PC-3 (cell line): ENCODE measurements around the gene RCCD1. TPM values are rescaled to one million over a fixed set of nuclear protein-coding genes. Genes with fewer than 3 reads are reported as not detected.

Source experiments
- ATAC-seq: fragments of 200-7000 bp; cut with Tn5 transposase; 2 replicates; pipeline ENCODE4 v1.9.1; 2020; ENCODE audit warnings: mild to moderate bottlenecking, moderate library complexity
- BruUV-seq: library from RNA; stranded (reverse); fragments of 400-500 nt; replicated peaks from 2 replicates; lab custom pipeline; 2021; lab: Mats Ljungman, UMichigan
- CTCF ChIA-PET: fragments of 300-600 bp; sonication (Branson Sonifier 250); formaldehyde crosslinking; loops from one replicate; lab custom pipeline; 2022; ENCODE audit warnings: antibody characterized with exemption; lab: Charles Lee
- POLR2A ChIA-PET: fragments of 300-600 bp; sonication (Branson Sonifier 250); formaldehyde crosslinking; loops from one replicate; lab custom pipeline; 2022; ENCODE audit warnings: antibody characterized with exemption; ENCODE audit not compliant: unreplicated experiment; lab: Charles Lee
- DNase-seq: peaks from one replicate; pipeline ENCODE4 v3.0.0-alpha.2; 2015
- H2AFZ ChIP-seq: fragments of 300-600 bp; sonication (generic); 2 replicates; pipeline ENCODE4 v1.6.0; 2016; ENCODE audit warnings: antibody characterized with exemption, low read length
- H3F3A ChIP-seq: fragments of 300-600 bp; sonication (generic); one replicate; pipeline ENCODE4 v1.6.0; 2017; ENCODE audit warnings: antibody characterized with exemption, low read length, control low read depth, mild to moderate bottlenecking; ENCODE audit not compliant: unreplicated experiment
- H3K27ac ChIP-seq: fragments of 300-600 bp; sonication (generic); 2 replicates; pipeline ENCODE4 v1.5.1; 2016; ENCODE audit warnings: mild to moderate bottlenecking, low read length
- H3K27me3 ChIP-seq: fragments of 300-600 bp; sonication (generic); 2 replicates; pipeline ENCODE4 v1.6.1; 2016; ENCODE audit warnings: low read length, mixed read lengths
- H3K36me3 ChIP-seq: fragments of 300-600 bp; sonication (generic); 2 replicates; pipeline ENCODE4 v1.6.1; 2016; ENCODE audit warnings: low read depth, mixed run types, low read length, mixed read lengths
- H3K4me1 ChIP-seq: fragments of 300-600 bp; sonication (generic); 2 replicates; pipeline ENCODE4 v1.5.1; 2016; ENCODE audit warnings: low read length; ENCODE audit not compliant: insufficient read depth
- H3K4me2 ChIP-seq: fragments of 300-600 bp; sonication (generic); 2 replicates; pipeline ENCODE4 v1.6.0; 2016; ENCODE audit warnings: low read length
- H3K4me3 ChIP-seq: fragments of 300-600 bp; sonication (generic); 2 replicates; pipeline ENCODE4 v1.5.1; 2016; ENCODE audit warnings: mild to moderate bottlenecking, low read length, mixed read lengths
- H3K79me2 ChIP-seq: fragments of 300-600 bp; sonication (generic); 2 replicates; pipeline ENCODE4 v1.6.1; 2017; ENCODE audit warnings: low read length, mixed read lengths
- H3K9ac ChIP-seq: fragments of 300-600 bp; sonication (generic); 2 replicates; pipeline ENCODE4 v1.6.0; 2016; ENCODE audit warnings: mild to moderate bottlenecking, low read length
- H3K9me2 ChIP-seq: fragments of 300-600 bp; sonication (generic); replicated peaks from 2 replicates; pipeline ENCODE4 v1.6.1; 2016; ENCODE audit warnings: mixed run types, low read length, mixed read lengths
- H3K9me3 ChIP-seq: fragments of 300-600 bp; sonication (generic); 2 replicates; pipeline ENCODE4 v1.6.1; 2016; ENCODE audit warnings: low read length, mixed read lengths
- H4K20me1 ChIP-seq: fragments of 300-600 bp; sonication (generic); 2 replicates; pipeline ENCODE4 v1.6.1; 2016; ENCODE audit warnings: low read length, mixed read lengths
- CTCF ChIP-seq: fragments of 300-600 bp; sonication (generic); conservative IDR thresholded peaks from 2 replicates; pipeline ENCODE4 v1.5.1; 2017; ENCODE audit warnings: antibody characterized with exemption, low read depth, mild to moderate bottlenecking, low read length
- EZH2 ChIP-seq: fragments of 300-600 bp; sonication (generic); IDR thresholded peaks from one replicate; pipeline ENCODE4 v1.6.1; 2017; ENCODE audit warnings: antibody characterized with exemption, mild to moderate bottlenecking, low read length; ENCODE audit not compliant: unreplicated experiment
- EZH2phosphoT487 ChIP-seq: fragments of 300-600 bp; sonication (generic); IDR thresholded peaks from 2 replicates; pipeline ENCODE4 v1.6.1; 2018; ENCODE audit warnings: mild to moderate bottlenecking, antibody characterized with exemption, low read length, borderline replicate concordance
- intact Hi-C: fragments of 100-400 bp; cut with micrococcal nuclease; formaldehyde crosslinking; loops from 2 replicates; pipeline ENCODE4 v1.9.0; 2023
- total RNA-seq: library from RNA; depleted of rRNA; stranded (reverse); fragments of >200 nt; gene quantifications from 2 replicates; pipeline ENCODE4 v1.2.3, GENCODE V29; 2014

The RCCD1 gene
- total RNA-seq, 1 experiment from 2014 or later: 9.2 TPM

- H3K4me3 ChIP-seq: no peak overlapping the region
- H3K79me2 ChIP-seq: no peaks in the 10 kb centered on the region
- no peak for ATAC-seq
- no peaks in the 10 kb centered on the region for H3F3A ChIP-seq
- no peaks in the 10 kb centered on the region for H3K27me3 ChIP-seq
- POLR2A ChIA-PET: no interaction called here
- CTCF ChIA-PET: no interaction called here
- no TSS peak for BruUV-seq
- no peaks in the 10 kb centered on the region for H3K4me1 ChIP-seq
- no peak for DNase-seq
- no peaks in the 10 kb centered on the region for H3K9me2 ChIP-seq
- TF ChIP-seq CTCF: no peak
- TF ChIP-seq EZH2phosphoT487: no peak
- TF ChIP-seq EZH2: no peak
- intact Hi-C loops: no loop called here
- no peaks in the 10 kb centered on the region for H3K9me3 ChIP-seq
- no peak overlapping the region for H3K4me2 ChIP-seq
- H3K36me3 ChIP-seq: peaks cover 36% of the 10 kb centered on the region
- no peaks in the 10 kb centered on the region for H4K20me1 ChIP-seq
- H2AFZ ChIP-seq: no peak overlapping the region
- no peak overlapping the region for H3K27ac ChIP-seq
- no peak overlapping the region for H3K9ac ChIP-seq
These were observed 12.1 kb upstream of the RCCD1 start for GRCh38 chr15:90942354-90943120.

DNA sequence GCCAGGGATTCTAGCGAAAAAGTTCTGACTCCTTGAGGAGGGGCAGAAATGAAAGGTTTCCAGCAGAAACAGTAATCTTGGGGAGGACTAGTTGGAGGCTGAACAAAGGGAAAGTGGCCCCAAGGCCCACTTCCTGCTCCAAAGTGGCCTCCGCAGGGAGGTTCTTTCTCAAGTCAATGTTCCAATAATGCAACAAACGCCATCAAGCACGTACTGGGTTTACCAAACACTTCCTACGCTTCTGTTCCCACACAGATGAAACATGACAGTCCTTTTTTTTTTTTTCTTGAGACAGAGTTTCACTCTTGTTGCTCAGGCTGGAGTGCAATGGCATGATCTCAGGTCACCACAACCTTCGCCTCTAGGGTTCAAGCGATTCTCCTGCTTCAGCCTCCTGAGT, 9.6 kb upstream of the RCCD1 start:
- no peak for ATAC-seq
- intact Hi-C loops: no loop called here

More for the DNA sequence above, 9.6 kb upstream of the RCCD1 start:
- Histone ChIP-seq H3F3A (no peaks in the 10 kb centered on the region), H3K4me2 (no peak overlapping the region), H3K9ac (no peak overlapping the region), H3K36me3 (peaks cover 33% of the 10 kb centered on the region), H3K4me1 (peaks cover 11% of the 10 kb centered on the region), H3K9me2 (no peaks in the 10 kb centered on the region), H3K27ac (no peak overlapping the region), H3K9me3 (no peaks in the 10 kb centered on the region), H4K20me1 (no peaks in the 10 kb centered on the region), H3K79me2 (no peaks in the 10 kb centered on the region), H3K4me3 (no peak overlapping the region), H3K27me3 (no peaks in the 10 kb centered on the region), H2AFZ (no peak overlapping the region)
- no peak for TF ChIP-seq CTCF
- TF ChIP-seq EZH2phosphoT487: no peak
- no peak for TF ChIP-seq EZH2
- ChIA-PET CTCF (no interaction called here), POLR2A (no interaction called here)
- no peak for DNase-seq
- BruUV-seq: no TSS peak
